ENCODE data around the gene STS.

GRCh38 chrX:7134981-7135380 is 12.5 kb upstream of the STS start:
- no peak for TF ChIP-seq HCFC1 (IDR thresholded peaks at IDR 0.05; ENCODE audit: low read length)
- TF ChIP-seq POLR2A (IDR thresholded peaks at IDR 0.05; ENCODE audit: low read depth, low read length) = no peak
- no peak for TF ChIP-seq BCLAF1 (IDR thresholded peaks at IDR 0.05)
- no peak for TF ChIP-seq USF2 (IDR thresholded peaks at IDR 0.05; ENCODE audit: borderline replicate concordance, low read depth, low read length)
- no peak for TF ChIP-seq KDM1A (IDR thresholded peaks at IDR 0.05; ENCODE audit: borderline replicate concordance)
- no peak for TF ChIP-seq RCOR1 (conservative IDR thresholded peaks at IDR 0.05; ENCODE audit: low read depth, low read length)
- TF ChIP-seq ZBTB4 (CRISPR knock-in tag; IDR thresholded peaks at IDR 0.05) = no peak
- no peak for TF ChIP-seq FOXM1 (IDR thresholded peaks at IDR 0.05; ENCODE audit: low read depth, low read length)
- TF ChIP-seq CHD4 (IDR thresholded peaks at IDR 0.05) = no peak
- no peak for TF ChIP-seq CTCF (IDR thresholded peaks at IDR 0.05 in 2 of 3, conservative IDR thresholded peaks at IDR 0.05 in 1 of 3; ENCODE audit: control insufficient read depth in 2 of 3, extremely low read depth in 1 of 3, insufficient read depth in 1 of 3, low read depth in 3 of 3, low read length in 3 of 3)
- no peak for TF ChIP-seq TAF1 (IDR thresholded peaks at IDR 0.05; ENCODE audit: borderline replicate concordance, low read depth, low read length)
- no peak for TF ChIP-seq MYC (IDR thresholded peaks at IDR 0.05; ENCODE audit: insufficient read depth, insufficient read length, insufficient replicate concordance, low read length, severe bottlenecking)
- no peak for TF ChIP-seq POLR2AphosphoS5 (IDR thresholded peaks at IDR 0.05; ENCODE audit: low read length)
- no peak for TF ChIP-seq ZBTB33 (IDR thresholded peaks at IDR 0.05)

Measured in GM12878 (cell line).